HG03175 (cell line): Measurements from ENCODE around the gene WDR72.
"Not testable (repeated sequence)": the region's sequence is repeated elsewhere in the genome, so short reads cannot be mapped to it uniquely, and the experiment has no call there.

Source experiments
- ATAC-seq: cut with Tn5 transposase; IDR thresholded peaks from one replicate; pipeline ENCODE4 v1.9.1; 2021; ENCODE audit warnings: mild to moderate bottlenecking, moderate library complexity; ENCODE audit not compliant: unreplicated experiment

Gene WDR72

GRCh38 chr15:53591041-53591440 is 168.4 kb downstream of the WDR72 start:
- ATAC-seq, result no peak

DNA sequence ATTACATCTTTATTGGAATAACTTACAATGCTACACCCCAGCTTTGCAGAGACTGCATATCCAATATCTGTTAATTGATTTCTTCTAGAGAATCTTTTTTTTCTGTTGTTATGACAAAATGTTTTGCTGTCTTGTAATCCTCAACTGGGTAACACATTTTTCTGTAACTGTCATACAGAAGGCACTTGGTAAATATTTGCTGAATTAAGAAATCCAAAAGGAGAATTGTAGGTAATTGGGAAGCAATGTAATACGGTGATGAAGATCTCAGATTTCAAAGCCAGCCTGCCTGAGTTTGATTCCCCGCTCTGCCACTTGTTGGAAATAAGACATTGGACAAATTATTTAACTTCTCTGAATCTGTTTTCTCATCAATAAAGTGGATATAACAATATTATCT is 169.1 kb downstream of the WDR72 start:
- no peak for ATAC-seq

DNA sequence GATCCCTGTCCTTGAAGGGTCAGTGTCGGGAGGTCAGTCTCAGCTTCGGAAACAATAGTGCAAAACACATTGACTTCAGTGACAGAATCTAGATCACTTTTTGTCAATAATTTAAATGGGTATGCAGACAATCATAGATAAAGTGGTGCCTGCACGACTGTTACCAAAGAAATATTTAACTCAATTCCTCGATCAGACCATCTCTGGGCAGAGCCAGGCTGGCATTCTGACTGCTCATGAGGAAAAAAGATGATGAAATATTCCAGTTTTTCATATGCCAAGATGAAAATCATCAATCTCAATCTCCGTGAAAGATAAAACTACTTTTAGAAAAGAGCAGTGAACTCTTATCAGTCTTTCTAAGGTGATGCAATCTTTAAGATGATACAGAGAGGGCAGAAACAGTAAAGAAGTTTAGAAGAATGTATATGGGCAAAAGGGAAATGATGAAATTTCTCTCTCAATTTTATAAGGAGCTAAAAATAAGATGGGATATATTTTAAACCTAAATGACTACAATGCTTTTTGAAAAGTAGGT is 169.9 kb downstream of the WDR72 start:
- no peak for ATAC-seq

DNA sequence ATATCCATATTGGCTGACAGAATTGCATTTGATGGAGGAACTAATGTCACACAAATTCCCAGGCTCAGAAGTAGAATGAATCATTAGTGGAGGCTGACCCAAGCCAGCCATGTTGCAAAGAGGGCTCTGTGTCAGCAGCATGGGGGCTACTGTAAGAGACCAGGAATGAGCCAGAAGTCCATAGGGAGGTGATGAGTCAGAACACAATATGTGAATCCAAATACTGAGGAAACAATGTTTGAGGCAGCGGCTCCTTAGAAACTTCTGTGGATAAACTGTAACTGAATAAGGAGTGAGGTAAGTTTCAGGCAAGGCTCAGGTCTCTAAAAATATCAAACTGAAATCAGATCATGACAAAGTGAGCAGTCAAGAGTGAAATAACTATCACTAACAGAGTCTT is 170.7 kb downstream of the WDR72 start:
- no peak for ATAC-seq

GRCh38 chr15:53586799-53587198 is 172.7 kb downstream of the WDR72 start:
- peak; percentile 62 for ATAC-seq

DNA sequence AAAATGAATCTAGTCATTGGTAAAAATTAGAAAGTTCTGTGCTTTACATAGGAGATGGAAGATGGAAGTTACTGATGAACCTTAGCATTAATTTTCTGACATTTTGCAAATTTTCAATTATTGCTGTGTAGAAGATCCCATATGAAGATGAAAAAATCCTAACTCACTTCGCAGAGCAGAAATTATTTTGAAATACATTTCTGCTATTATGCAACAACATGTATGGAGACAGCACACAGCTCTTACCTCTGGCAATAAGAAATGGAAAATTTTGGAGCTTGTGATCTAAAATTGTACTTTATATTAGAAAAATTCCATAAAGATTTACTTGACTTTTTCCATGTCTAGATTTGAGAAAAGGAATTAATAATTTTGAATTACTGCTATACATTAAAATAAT is 177.9 kb downstream of the WDR72 start:
- ATAC-seq, result no peak

DNA sequence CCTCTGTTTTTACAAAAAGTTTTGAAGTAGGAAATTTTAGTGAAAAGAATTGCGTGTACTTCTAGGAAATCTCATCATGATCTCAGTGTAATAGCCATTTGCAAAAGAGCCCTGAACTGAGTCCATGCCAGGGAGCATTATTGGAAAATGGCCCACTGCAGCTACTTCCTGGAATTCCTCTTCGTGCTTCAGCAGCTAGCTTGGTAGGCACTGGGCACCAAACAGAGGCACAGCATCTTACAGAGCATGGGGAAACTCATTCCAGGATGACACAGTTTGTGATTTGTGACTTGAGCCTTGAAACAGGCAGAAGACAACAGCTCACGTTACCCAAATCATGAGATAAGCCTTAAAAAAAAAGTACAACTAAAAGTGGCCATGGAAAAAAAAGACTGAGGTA is 179.1 kb downstream of the WDR72 start:
- ATAC-seq, result no peak

GRCh38 chr15:53576841-53577240 is 182.6 kb downstream of the WDR72 start:
- ATAC-seq, result no peak

DNA sequence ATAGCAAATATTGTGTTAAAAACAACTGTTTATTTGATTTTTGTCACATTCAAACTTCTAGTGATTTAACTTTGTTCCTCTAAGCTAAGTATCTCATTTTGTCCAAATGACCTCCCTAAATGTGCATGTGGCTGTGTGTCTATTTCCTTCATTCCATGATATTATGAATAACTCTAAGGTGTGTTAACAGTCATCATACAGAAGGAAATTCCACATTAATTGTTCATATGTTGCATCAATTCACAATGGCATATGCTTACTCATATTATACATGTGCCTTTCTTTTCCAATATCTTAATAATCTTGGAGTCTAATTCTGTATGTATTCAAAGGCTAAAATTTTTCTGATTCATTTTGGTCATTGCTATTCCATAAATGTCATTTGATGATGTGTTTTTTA is 186.4 kb downstream of the WDR72 start:
- ATAC-seq, result no peak

- no peak for ATAC-seq
These were observed 189.5 kb downstream of the WDR72 start for GRCh38 chr15:53569751-53570480.

- no peak for ATAC-seq
These were observed 192.6 kb downstream of the WDR72 start for GRCh38 chr15:53566912-53567311.

- ATAC-seq, result no peak
These were observed 193.7 kb downstream of the WDR72 start for GRCh38 chr15:53565721-53566120.

GRCh38 chr15:53564647-53565046 is 194.8 kb downstream of the WDR72 start:
- ATAC-seq, result no peak

GRCh38 chr15:53563627-53564026 is 195.8 kb downstream of the WDR72 start:
- ATAC-seq, result no peak

DNA sequence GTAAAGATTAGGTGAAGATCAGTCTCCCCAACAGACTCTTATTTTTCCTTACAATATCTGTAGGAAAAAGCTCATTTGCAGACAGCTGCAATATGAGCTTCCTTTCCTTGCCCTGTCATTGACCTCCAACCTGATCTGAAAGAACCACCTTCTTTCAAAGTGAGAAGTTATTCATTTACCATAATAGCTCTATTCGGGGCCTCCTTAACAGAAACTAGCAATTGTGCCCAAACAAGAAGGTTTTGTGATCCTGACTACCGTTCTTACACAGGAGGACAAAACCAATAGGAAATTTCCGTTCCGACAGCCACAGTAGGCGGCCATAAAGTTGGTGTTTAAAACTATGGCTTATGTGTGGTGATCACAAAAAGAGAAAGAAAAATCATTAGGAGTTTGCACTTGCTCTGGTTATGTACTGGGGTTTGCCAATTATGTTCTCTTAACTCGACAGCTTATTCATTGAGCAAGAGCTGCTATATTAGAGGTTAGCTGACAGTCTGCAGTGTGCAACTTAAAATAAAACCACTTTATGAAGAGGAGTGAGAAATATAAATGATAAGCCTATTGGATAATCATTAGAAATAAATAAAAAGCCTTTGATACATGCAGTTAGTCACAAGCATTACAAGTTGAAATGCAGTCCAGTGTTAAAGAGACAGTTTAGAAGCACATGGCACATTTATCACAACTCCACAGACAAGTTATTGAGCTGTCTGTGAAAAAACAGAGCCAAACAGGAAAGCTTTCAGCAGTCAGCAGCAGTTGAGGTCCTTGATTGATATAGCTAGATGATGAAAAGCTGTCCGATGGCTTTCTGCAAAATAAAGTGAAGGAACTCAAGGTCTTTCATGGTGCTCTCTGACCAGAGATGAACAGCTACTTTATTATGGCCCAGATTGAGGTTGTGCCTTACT is 199.8 kb downstream of the WDR72 start:
- peak; percentile 41 for ATAC-seq

DNA sequence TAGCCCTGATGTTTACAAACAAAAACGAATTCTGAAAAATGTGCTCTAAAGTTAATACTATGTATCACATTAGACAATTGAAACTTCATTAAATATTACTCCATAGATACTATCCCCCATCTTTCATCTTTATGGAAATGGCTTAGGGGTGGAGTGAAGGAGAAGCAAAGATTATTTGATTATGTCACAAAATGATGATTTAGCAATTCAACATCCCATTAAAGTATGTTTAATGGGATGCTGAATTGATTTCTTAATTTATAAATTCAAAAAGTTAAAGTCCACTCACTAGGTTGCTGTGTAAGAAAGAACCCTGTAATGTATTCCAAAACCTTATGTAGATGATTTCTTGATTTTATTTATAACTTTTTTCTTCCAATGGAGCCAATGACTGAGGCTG is 201.1 kb downstream of the WDR72 start:
- ATAC-seq, result no peak

- no peak for ATAC-seq
These were observed 204.2 kb downstream of the WDR72 start for GRCh38 chr15:53555226-53555625.

GRCh38 chr15:53549697-53550305 is 209.7 kb downstream of the WDR72 start:
- no peak for ATAC-seq

GRCh38 chr15:53548236-53548635 is 211.2 kb downstream of the WDR72 start:
- ATAC-seq, result no peak

GRCh38 chr15:53540626-53541300 is 218.7 kb downstream of the WDR72 start:
- ATAC-seq, result not testable (repeated sequence)

GRCh38 chr15:53539878-53540277 is 219.6 kb downstream of the WDR72 start:
- no peak for ATAC-seq
